ELF-1 (cell line): ENCODE results near the gene CLIC4.
"Not testable (repeated sequence)": the region's sequence is repeated elsewhere in the genome, so short reads cannot be mapped to it uniquely, and the experiment has no call there.

ENCODE experiments used
- DNase-seq: peaks from one replicate; pipeline ENCODE4 v3.0.0-alpha.2; 2016; ENCODE audit warnings: low read depth, low spot score

The CLIC4 gene

GRCh38 chr1:24717887-24718650, 27.2 kb upstream of the CLIC4 start:
- DNase-seq = no peak

GRCh38 chr1:24720152-24720551, 25.1 kb upstream of the CLIC4 start:
- peak; percentile 44 for DNase-seq

- no peak for DNase-seq
Observed at GRCh38 chr1:24721533-24721932, 23.7 kb upstream of the CLIC4 start.

GRCh38 chr1:24722073-24723035, 22.9 kb upstream of the CLIC4 start:
- not testable (repeated sequence) for DNase-seq

- peak; percentile 82 for DNase-seq
Observed at GRCh38 chr1:24724345-24725208, 20.7 kb upstream of the CLIC4 start.

GRCh38 chr1:24725209-24725651, 20.0 kb upstream of the CLIC4 start:
- DNase-seq = peak; percentile 87

GRCh38 chr1:24726741-24727140, 18.5 kb upstream of the CLIC4 start:
- no peak for DNase-seq

GRCh38 chr1:24727501-24728216, 17.6 kb upstream of the CLIC4 start:
- DNase-seq = no peak

GRCh38 chr1:24728982-24729381, 16.3 kb upstream of the CLIC4 start:
- DNase-seq = no peak

GRCh38 chr1:24732186-24732885, 12.9 kb upstream of the CLIC4 start:
- no peak for DNase-seq

- DNase-seq = not testable (repeated sequence)
Observed at GRCh38 chr1:24733342-24733741, 11.9 kb upstream of the CLIC4 start.

- no peak for DNase-seq
Observed at GRCh38 chr1:24735156-24735508, 10.1 kb upstream of the CLIC4 start.

GRCh38 chr1:24735509-24736375, 9.5 kb upstream of the CLIC4 start:
- DNase-seq = peak; percentile 60

GRCh38 chr1:24737368-24738117, 7.7 kb upstream of the CLIC4 start:
- DNase-seq = no peak

GRCh38 chr1:24739241-24739640, 6.0 kb upstream of the CLIC4 start:
- DNase-seq = no peak

GRCh38 chr1:24742090-24742938, 2.9 kb upstream of the CLIC4 start:
- DNase-seq = peak; percentile 82

- DNase-seq = peak; percentile 96
Observed at GRCh38 chr1:24743404-24744211, 1.6 kb upstream of the CLIC4 start.
